Vagina (tissue), 2 donors: ENCODE data around the gene TRABD2B. TPM values are rescaled to one million over a fixed set of nuclear protein-coding genes. Genes with fewer than 3 reads are reported as not detected.

ENCODE experiments used
- DNase-seq, 2 donors: peaks; one replicate each; pipeline ENCODE4 v3.0.0-alpha.2; 2017; ENCODE audit errors: extremely low spot score in 2 of 2
- H3K27ac ChIP-seq: fragments of 200-600 bp; sonication (generic); one replicate; pipeline ENCODE4 v1.5.1; 2019
- H3K27me3 ChIP-seq: fragments of 200-600 bp; sonication (generic); one replicate; pipeline ENCODE4 v1.5.1; 2019
- H3K36me3 ChIP-seq, 2 donors: fragments of 200-600 bp; sonication (generic); one replicate each; pipeline ENCODE4 v1.5.1; 2017 to 2019
- H3K4me1 ChIP-seq: fragments of 200-600 bp; sonication (generic); one replicate; pipeline ENCODE4 v1.5.1; 2019
- H3K4me3 ChIP-seq, 2 donors: fragments of 200-600 bp; sonication (generic); 1 replicate in 1 of 2; 2 replicates in 1 of 2; pipeline ENCODE4 v1.5.1; 2016 to 2019
- H3K9me3 ChIP-seq: fragments of 200-600 bp; sonication (generic); one replicate; pipeline ENCODE4 v1.5.1; 2019
- POLR2A ChIP-seq, 2 donors: fragments of 450-650 bp; IDR thresholded peaks; one replicate each; pipeline ENCODE4 v1.6.1; 2017; ENCODE audit warnings: antibody characterized with exemption in 2 of 2, mild to moderate bottlenecking in 2 of 2, moderate library complexity in 2 of 2
- POLR2AphosphoS5 ChIP-seq, 2 donors: sonication (generic); formaldehyde crosslinking; IDR thresholded peaks; one replicate each; pipeline ENCODE4 v1.9.0; 2017; ENCODE audit warnings: antibody characterized with exemption in 2 of 2, mild to moderate bottlenecking in 2 of 2, low read depth in 1 of 2; ENCODE audit not compliant: insufficient read depth in 1 of 2
- intact Hi-C: fragments of 100-400 bp; cut with DNase I; formaldehyde crosslinking; loops from one replicate; pipeline ENCODE4 v1.15.1; 2023
- total RNA-seq: library from RNA; depleted of rRNA; stranded (reverse); fragments of >200 nt; gene quantifications from one replicate; pipeline ENCODE4 v1.2.3, GENCODE V29; 2016
- TF ChIP-seq, protein P1 (sequence below), 3 experiments: fragments of 450-650 bp in 2 of 3; fragments of 200-600 bp in 1 of 3; sonication (generic) in 1 of 3; IDR thresholded peaks; one replicate each; pipeline ENCODE4 v1.5.1; 2017 to 2019; ENCODE audit warnings: antibody characterized with exemption in 3 of 3, mild to moderate bottlenecking in 2 of 3, moderate library complexity in 2 of 3

TRABD2B gene
- total RNA-seq, 1 donor from 2014 or later = 5.6 TPM

DNA sequence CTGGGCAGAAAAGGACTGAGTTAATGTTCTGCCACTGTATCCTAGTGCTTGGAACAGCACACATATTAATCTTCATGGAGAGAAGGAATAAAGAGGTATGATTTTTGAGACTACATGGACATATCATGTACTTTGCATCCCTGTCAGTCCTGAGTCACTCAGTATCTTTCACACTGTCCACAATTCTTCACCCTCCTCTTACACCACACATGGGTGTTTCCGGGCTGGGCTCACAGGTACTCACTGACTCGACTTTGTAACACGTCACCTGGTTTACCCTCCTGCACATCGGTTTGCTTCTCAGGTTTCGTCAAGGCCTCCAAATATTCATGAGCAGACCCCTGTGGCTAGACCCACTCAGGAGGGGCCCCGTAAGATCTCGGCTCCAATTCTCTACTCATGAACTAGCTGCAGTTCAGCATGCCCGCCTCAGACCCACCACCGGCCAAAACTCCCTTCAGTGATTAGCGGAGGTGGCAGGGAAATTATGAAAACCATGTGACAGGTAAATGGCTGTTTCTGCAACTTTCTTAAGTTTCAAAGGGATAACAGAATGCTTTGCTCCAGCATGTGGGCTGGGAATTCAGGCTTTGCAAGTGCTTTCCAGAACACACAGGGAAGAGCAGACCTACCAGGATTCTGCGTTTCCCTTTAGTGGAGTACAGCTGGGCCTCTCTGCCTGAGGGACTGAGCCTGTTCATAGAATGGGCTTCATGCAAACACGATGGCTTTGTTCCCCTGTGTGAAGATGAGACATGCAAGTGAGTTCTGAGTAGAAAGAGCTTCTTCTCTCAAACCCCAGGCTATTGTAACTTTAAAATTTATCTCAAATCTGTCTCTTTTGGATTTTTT is 31.3 kb upstream of the TRABD2B start:
- Histone ChIP-seq H3K27ac (no peak overlapping the region), H3K27me3 (no peaks in the 10 kb centered on the region), H3K4me1 (no peaks in the 10 kb centered on the region), H3K4me3 (no peak overlapping the region), H3K36me3 (no peaks in the 10 kb centered on the region), H3K9me3 (no peaks in the 10 kb centered on the region)
- intact Hi-C loops = no loop called here
- no peak for DNase-seq
- no peak for TF ChIP-seq POLR2AphosphoS5 (IDR thresholded peaks at IDR 0.05; ENCODE audit: insufficient read depth in 1 of 2, low read depth in 1 of 2)
- TF ChIP-seq POLR2A (IDR thresholded peaks at IDR 0.05) = no peak
- TF ChIP-seq, protein P1, sequence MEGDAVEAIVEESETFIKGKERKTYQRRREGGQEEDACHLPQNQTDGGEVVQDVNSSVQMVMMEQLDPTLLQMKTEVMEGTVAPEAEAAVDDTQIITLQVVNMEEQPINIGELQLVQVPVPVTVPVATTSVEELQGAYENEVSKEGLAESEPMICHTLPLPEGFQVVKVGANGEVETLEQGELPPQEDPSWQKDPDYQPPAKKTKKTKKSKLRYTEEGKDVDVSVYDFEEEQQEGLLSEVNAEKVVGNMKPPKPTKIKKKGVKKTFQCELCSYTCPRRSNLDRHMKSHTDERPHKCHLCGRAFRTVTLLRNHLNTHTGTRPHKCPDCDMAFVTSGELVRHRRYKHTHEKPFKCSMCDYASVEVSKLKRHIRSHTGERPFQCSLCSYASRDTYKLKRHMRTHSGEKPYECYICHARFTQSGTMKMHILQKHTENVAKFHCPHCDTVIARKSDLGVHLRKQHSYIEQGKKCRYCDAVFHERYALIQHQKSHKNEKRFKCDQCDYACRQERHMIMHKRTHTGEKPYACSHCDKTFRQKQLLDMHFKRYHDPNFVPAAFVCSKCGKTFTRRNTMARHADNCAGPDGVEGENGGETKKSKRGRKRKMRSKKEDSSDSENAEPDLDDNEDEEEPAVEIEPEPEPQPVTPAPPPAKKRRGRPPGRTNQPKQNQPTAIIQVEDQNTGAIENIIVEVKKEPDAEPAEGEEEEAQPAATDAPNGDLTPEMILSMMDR (IDR thresholded peaks at IDR 0.05) = no peak

DNA sequence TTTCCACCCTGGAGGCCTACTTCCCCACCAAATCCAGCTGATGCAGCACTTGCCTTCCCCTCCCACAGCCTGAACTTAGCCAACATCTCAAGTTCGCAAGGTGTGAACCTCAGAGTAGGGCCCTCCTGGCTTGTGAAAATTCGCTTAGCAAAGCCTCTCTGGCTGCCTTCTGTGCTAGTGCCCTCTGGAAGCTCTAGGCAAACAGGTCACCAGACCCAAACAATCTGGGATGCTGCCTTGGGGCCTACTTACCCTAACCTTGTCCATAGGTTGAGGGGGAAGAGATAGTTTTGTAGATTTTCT is 30.3 kb upstream of the TRABD2B start:
- no peak for TF ChIP-seq POLR2A (IDR thresholded peaks at IDR 0.05)
- DNase-seq = no peak
- no peaks in the 10 kb centered on the region for H3K9me3 ChIP-seq
- no peaks in the 10 kb centered on the region for H3K36me3 ChIP-seq
- H3K4me1 ChIP-seq = no peaks in the 10 kb centered on the region
- no peak overlapping the region for H3K4me3 ChIP-seq
- intact Hi-C loops = no loop called here
- H3K27me3 ChIP-seq = no peaks in the 10 kb centered on the region
- no peak overlapping the region for H3K27ac ChIP-seq

DNA sequence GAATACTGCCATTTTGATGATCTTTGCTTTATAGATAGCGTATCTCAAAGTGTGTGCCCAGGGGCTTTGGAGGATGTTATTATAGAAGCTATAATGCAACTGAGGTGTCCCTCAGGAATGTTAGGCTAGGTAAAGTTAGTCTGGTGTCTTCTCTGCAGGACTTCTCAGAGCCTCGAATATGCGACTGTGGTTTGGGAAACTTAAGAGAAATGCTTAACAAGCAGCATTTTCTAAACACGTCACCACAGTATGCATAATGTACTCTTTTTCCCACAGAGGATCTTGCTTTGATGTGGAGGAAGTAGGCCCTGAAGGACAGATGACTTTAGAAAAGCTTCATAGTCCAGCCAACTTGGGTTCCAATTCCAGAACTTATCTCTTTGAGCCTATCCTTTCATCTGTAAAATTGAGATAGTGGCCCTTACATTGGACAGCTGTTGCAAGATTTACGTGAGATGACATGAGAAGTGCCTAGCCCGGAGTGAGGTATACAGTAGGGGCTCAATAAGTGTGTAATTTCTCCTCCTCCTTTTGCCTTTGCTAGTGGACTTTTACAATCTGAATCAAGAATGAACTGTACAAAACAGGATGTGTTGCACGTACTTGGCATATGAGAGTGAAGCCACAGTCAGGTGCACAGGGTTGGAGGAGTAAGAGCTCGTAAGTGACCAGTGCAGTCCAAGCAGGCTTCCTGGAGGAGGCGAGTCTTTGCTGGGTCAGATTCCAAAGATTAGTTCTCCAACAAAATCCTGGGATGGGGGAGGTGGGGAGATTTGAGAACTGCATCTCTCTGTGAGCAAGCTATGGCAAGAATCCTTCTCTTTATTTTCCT is 29.7 kb upstream of the TRABD2B start:
- H3K4me3 ChIP-seq = no peak overlapping the region
- no peak for DNase-seq
- H3K27ac ChIP-seq = no peak overlapping the region
- intact Hi-C loops = no loop called here
- TF ChIP-seq, protein P1 (IDR thresholded peaks at IDR 0.05) = no peak
- no peak for TF ChIP-seq POLR2A (IDR thresholded peaks at IDR 0.05)
- TF ChIP-seq POLR2AphosphoS5 (IDR thresholded peaks at IDR 0.05; ENCODE audit: insufficient read depth in 1 of 2, low read depth in 1 of 2) = no peak
- no peaks in the 10 kb centered on the region for H3K9me3 ChIP-seq
- H3K4me1 ChIP-seq = no peaks in the 10 kb centered on the region
- H3K27me3 ChIP-seq = no peaks in the 10 kb centered on the region
- no peaks in the 10 kb centered on the region for H3K36me3 ChIP-seq

DNA sequence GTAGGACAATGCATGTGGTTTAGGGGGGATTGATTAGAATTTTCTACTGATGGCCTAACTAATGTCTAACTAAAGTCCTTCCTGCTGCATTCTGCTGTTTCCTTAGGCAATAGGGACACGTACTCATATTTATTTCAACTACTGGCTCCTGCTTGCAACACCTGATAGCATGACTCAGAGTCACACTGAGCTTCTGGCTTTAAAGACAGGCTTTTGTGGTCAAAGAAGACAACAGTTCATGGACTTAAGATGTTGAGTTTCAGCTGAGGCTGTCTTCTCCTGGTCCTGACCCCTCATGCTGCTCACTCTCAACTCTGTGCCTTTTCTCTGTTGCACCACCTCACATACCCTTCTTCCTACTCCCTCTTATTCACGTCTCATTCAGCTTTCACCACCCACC is 29.1 kb upstream of the TRABD2B start:
- H3K9me3 ChIP-seq = no peaks in the 10 kb centered on the region
- no peak overlapping the region for H3K27ac ChIP-seq
- H3K27me3 ChIP-seq = no peaks in the 10 kb centered on the region
- H3K4me3 ChIP-seq = no peak overlapping the region
- intact Hi-C loops = no loop called here
- DNase-seq = no peak
- no peaks in the 10 kb centered on the region for H3K36me3 ChIP-seq
- TF ChIP-seq, protein P1 (IDR thresholded peaks at IDR 0.05) = no peak
- peak in 1 of 2 donors; percentile 82 for TF ChIP-seq POLR2AphosphoS5 (IDR thresholded peaks at IDR 0.05; ENCODE audit: insufficient read depth in 1 of 2, low read depth in 1 of 2)
- no peak for TF ChIP-seq POLR2A (IDR thresholded peaks at IDR 0.05)
- no peaks in the 10 kb centered on the region for H3K4me1 ChIP-seq

DNA sequence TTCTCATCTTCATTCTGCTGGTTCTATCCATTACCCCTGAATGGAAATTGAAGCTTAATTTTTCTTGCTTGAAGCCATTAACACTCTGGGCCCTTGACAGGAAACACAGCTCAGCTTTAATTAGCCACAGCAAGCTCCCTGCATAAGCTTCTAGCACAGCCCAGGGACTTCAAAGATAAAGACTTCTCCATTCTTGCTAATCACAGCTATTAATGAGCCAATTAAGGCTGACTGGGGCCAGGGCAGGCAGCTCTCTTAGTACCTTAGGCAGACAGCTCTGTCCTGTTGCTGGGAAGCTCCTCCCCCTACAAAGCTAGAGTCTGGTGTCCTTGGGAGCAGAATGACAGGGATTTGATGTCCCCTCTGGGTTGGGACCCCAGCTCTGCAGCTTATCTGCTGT is 27.9 kb upstream of the TRABD2B start:
- Histone ChIP-seq H3K27me3 (no peaks in the 10 kb centered on the region), H3K4me1 (peaks cover 7% of the 10 kb centered on the region), H3K27ac (no peak overlapping the region), H3K9me3 (no peaks in the 10 kb centered on the region), H3K4me3 (no peak overlapping the region), H3K36me3 (no peaks in the 10 kb centered on the region)
- TF ChIP-seq, protein P1 (IDR thresholded peaks at IDR 0.05) = no peak
- TF ChIP-seq POLR2A (IDR thresholded peaks at IDR 0.05) = no peak
- no peak for TF ChIP-seq POLR2AphosphoS5 (IDR thresholded peaks at IDR 0.05; ENCODE audit: insufficient read depth in 1 of 2, low read depth in 1 of 2)
- DNase-seq = no peak
- intact Hi-C loops = no loop called here
